ENCODE results near the gene CCDC121. TPM values are rescaled to one million over a fixed set of nuclear protein-coding genes. Genes with fewer than 3 reads are reported as not detected.

CCDC121 gene
- total and polyA plus RNA-seq, 10 of the 15 experiments (the other 5 are each of a cell fraction or from before 2014, with no cell fraction given): 0.34 to 1.2 (median 0.63) TPM

GRCh38 chr2:27634291-27634690 lies 5.5 kb upstream of the CCDC121 start:
- intact Hi-C loops (cut with micrococcal nuclease; ENCODE audit: unreplicated experiment): no loop called here
- no peaks in the 10 kb centered on the region for H3K27me3 ChIP-seq (replicated peaks in 1 of 2; ENCODE audit: control insufficient read depth in 2 of 2, insufficient read depth in 2 of 2, low read length in 1 of 2)
- TF ChIP-seq TBL1XR1 (IDR thresholded peaks at IDR 0.05; ENCODE audit: low read depth, low read length) (no peak), NBN (IDR thresholded peaks at IDR 0.05) (no peak), HCFC1 (IDR thresholded peaks at IDR 0.05; ENCODE audit: low read length) (no peak), TCF3 (IDR thresholded peaks at IDR 0.05; ENCODE audit: borderline replicate concordance, insufficient read depth, low read depth, low read length) (no peak), RUNX3 (IDR thresholded peaks at IDR 0.05; ENCODE audit: low read length) (no peak), BCL3 (IDR thresholded peaks at IDR 0.05; ENCODE audit: borderline replicate concordance, insufficient read depth, low read depth, low read length, poor library complexity, severe bottlenecking) (no peak), SIX5 (IDR thresholded peaks at IDR 0.05; ENCODE audit: low read depth, low read length, severe bottlenecking) (no peak), RBBP5 (conservative IDR thresholded peaks at IDR 0.05) (no peak), BRCA1 (IDR thresholded peaks at IDR 0.05; ENCODE audit: low read depth, low read length) (no peak), ZNF207 (IDR thresholded peaks at IDR 0.05; ENCODE audit: borderline replicate concordance) (no peak), STAT1 (conservative IDR thresholded peaks at IDR 0.05) (no peak), CHD1 (IDR thresholded peaks at IDR 0.05; ENCODE audit: low read depth, low read length) (no peak), ZBTB4 (CRISPR knock-in tag; IDR thresholded peaks at IDR 0.05) (no peak), RELB (IDR thresholded peaks at IDR 0.05; ENCODE audit: low read depth) (no peak), RAD51 (IDR thresholded peaks at IDR 0.05) (no peak), POLR2A (IDR thresholded peaks at IDR 0.05; ENCODE audit: low read depth, low read length) (no peak)
- peaks cover 4% of the 10 kb centered on the region for H3K4me1 ChIP-seq (ENCODE audit: control insufficient read depth, insufficient read depth, low read length)
- H3K4me3 ChIP-seq: no peak overlapping the region
- H3K9ac ChIP-seq (ENCODE audit: control insufficient read depth, insufficient read depth, low read length): no peak overlapping the region
- WGBS (ENCODE audit: insufficient coverage, insufficient replicate concordance, low lambda C conversion rate, missing lambda C conversion rate): 93% methylated on average over 2 of the region's 2 CpGs
- H3K9me3 ChIP-seq (replicated peaks; ENCODE audit: control insufficient read depth, insufficient read depth, low read length): no peaks in the 10 kb centered on the region
- FAIRE-seq (no peak), DNase-seq (ENCODE audit: low read depth, low spot score) (no peak), ATAC-seq (no peak)
- H3K4me2 ChIP-seq (ENCODE audit: control insufficient read depth, insufficient read depth): no peak overlapping the region
- ChIA-PET RAD21 (ENCODE audit: unreplicated experiment) (interaction anchor here (0.6 kb wide), 1 partner anchor 1350 kb away, joined by 3 read pairs; no protein-coding TSS in a partner anchor), SMC1A (ENCODE audit: uncharacterized antibody, unreplicated experiment) (no interaction called here), CTCF (interaction anchor here (2.7 kb wide), 1 partner anchor 50 kb away, joined by 10 read pairs; no protein-coding TSS in a partner anchor), POLR2A (no interaction called here)
- no TSS peak for BruUV-seq (replicated peaks)
- in situ Hi-C loops (cut with MboI): no loop called here
- H4K20me1 ChIP-seq (ENCODE audit: control insufficient read depth, insufficient read depth): no peaks in the 10 kb centered on the region
- no peak overlapping the region for H3K27ac ChIP-seq (ENCODE audit: control insufficient read depth, insufficient read depth)
- peaks cover 0 to 23% of the 10 kb centered on the region in 2 experiments; a peak in 2 of 4 replicates for H3K36me3 ChIP-seq (ENCODE audit: control insufficient read depth in 2 of 2, insufficient read depth in 2 of 2, low read length in 1 of 2)
- peaks cover 5% of the 10 kb centered on the region for H3K79me2 ChIP-seq (ENCODE audit: control insufficient read depth, insufficient read depth, low read length)
- no peak overlapping the region for H2AFZ ChIP-seq (ENCODE audit: control insufficient read depth, low read depth, low read length)

Data from GM12878 (cell line).